ENCODE results near the gene CLIP2. TPM values are rescaled to one million over a fixed set of nuclear protein-coding genes. Genes with fewer than 3 reads are reported as not detected.

CLIP2 gene
- total RNA-seq, 1 experiment from 2014 or later: 29.1 TPM

DNA sequence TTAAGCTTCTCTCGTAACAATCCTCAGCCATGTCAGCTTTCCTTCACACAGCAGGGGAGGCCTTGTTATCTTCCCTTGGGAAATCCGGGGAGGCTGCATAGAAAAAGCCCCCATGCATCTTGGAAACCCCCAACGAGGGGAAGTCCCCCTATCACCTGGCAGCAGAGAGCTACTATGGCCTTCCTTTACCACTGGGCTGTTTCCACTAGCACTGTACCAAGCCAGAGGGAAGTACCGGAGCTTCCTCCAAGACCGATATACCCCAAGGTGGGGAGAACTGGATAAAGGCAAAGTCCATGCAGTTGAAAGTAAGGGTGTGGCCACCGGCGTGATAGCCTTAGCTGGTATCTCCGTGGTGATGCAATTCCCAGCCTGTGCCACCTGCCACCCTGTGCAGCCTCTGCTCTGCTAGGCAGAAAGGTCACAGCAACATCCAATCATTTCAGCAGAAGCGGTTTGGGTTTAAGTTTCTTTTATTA, 4.4 kb upstream of the CLIP2 start:
- Histone ChIP-seq H3K36me3 (no peaks in the 10 kb centered on the region), H3K4me3 (no peak overlapping the region), H3K27me3 (no peaks in the 10 kb centered on the region), H3K4me1 (peaks cover 34% of the 10 kb centered on the region), H3K27ac (no peak overlapping the region), H3K9me3 (replicated peaks) (no peaks in the 10 kb centered on the region)
- DNase-seq: no peak

DNA sequence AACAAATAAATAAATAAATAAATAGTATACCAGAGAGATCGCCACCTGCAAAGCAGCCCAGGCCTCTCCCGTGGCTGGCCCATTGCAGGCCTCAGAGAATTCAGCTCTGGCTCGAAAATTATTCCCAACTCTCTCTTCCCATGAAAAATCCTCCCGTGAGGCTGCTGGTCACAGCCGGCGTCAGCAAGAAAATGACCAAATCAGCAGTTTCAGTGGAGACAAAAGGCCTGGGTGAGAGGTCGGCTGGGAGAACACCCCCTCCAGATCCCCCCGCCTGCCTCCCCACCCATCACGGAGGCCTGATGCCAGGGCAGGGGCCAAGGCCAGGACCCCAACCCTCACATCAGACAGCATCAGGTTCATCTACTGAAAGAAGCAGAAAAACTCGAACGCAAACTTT, 3.1 kb upstream of the CLIP2 start:
- H3K27ac ChIP-seq: no peak overlapping the region
- peaks cover 25% of the 10 kb centered on the region for H3K4me1 ChIP-seq
- H3K4me3 ChIP-seq: no peak overlapping the region
- no peak for DNase-seq
- no peaks in the 10 kb centered on the region for H3K9me3 ChIP-seq (replicated peaks)
- H3K36me3 ChIP-seq: no peaks in the 10 kb centered on the region
- no peaks in the 10 kb centered on the region for H3K27me3 ChIP-seq

DNA sequence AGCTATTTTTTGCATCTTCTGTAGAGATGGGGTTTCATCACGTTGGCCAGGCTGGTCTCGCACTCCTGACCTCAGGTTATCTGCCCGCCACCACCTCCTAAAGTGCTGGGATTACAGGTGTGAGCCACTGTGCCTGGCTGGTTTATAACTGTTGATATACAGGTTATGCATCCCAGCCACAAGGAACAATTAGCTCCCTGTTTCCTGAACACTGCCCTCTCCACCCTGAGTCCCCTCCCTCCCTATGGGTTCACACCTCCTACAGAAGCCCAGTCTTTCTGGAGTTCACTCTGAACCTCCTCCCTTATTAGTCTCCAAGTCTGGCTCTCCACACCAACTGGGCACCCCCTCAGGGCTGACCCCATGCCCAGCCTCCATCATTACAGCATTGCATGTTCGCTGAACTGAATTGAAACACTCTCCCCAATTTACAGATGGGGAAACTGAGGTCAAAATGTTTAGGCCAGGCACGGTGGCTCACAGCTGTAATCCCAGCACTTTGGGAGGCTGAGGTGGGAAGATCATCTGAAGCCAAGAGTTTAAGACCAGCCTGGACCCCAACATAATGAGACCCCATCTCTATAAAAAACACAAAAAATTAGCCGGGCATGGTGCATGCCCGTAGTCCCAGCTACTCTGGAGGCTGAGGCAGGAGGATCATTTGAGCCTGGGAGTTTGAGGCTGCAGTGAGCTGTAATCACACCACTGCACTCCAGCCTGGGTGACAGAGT, 1.7 kb upstream of the CLIP2 start:
- H3K27me3 ChIP-seq: no peaks in the 10 kb centered on the region
- H3K4me1 ChIP-seq: peaks cover 23% of the 10 kb centered on the region
- no peak overlapping the region for H3K27ac ChIP-seq
- H3K36me3 ChIP-seq: no peaks in the 10 kb centered on the region
- DNase-seq: no peak
- no peak overlapping the region for H3K4me3 ChIP-seq
- no peaks in the 10 kb centered on the region for H3K9me3 ChIP-seq (replicated peaks)

DNA sequence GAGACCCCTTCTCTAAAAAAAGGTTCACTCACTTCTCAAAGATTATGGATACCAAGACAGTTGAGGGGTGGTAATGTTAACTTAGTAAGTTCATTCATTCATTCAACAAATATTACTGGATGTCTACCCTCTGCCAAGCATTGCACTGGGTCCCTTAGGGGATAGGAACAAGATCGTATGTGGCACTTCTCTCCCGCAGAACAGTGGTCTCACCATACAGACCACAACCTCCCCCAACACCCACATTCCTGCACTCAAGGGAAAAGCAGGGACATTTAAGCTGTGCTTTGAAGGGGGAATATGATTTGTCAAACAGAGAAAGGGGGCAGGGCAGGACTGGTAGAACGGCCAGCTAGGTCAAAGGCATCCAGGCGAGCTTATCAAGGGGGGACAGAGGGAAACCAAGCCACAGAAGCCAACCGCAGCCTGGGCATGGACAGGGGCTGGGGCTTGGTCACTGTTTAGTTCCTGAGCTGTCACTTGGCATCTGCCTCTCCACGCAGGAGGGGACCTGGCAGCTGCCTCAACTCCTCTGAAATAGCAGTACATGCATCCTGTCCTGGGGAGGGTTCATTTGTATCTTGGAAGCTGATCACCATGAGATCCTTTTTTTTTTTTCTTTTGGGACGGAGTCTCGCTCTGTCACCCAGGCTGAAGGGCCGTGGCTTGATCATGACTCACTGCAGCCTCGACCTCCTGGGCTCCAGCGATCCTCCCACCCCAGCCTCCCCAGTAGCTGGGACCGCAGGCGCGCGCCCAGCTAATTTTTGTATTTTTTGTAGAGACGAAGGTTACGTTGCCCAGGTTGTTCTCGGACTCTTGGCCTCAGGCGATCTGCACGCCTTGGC, 949 bp upstream of the CLIP2 start:
- H3K4me1 ChIP-seq: peaks cover 15% of the 10 kb centered on the region
- H3K27me3 ChIP-seq: no peaks in the 10 kb centered on the region
- H3K4me3 ChIP-seq: peak overlapping the region; percentile 100
- H3K9me3 ChIP-seq (replicated peaks): no peaks in the 10 kb centered on the region
- peak; percentile 67 to 71 for DNase-seq
- no peaks in the 10 kb centered on the region for H3K36me3 ChIP-seq
- H3K27ac ChIP-seq: peak overlapping the region; percentile 71

DNA sequence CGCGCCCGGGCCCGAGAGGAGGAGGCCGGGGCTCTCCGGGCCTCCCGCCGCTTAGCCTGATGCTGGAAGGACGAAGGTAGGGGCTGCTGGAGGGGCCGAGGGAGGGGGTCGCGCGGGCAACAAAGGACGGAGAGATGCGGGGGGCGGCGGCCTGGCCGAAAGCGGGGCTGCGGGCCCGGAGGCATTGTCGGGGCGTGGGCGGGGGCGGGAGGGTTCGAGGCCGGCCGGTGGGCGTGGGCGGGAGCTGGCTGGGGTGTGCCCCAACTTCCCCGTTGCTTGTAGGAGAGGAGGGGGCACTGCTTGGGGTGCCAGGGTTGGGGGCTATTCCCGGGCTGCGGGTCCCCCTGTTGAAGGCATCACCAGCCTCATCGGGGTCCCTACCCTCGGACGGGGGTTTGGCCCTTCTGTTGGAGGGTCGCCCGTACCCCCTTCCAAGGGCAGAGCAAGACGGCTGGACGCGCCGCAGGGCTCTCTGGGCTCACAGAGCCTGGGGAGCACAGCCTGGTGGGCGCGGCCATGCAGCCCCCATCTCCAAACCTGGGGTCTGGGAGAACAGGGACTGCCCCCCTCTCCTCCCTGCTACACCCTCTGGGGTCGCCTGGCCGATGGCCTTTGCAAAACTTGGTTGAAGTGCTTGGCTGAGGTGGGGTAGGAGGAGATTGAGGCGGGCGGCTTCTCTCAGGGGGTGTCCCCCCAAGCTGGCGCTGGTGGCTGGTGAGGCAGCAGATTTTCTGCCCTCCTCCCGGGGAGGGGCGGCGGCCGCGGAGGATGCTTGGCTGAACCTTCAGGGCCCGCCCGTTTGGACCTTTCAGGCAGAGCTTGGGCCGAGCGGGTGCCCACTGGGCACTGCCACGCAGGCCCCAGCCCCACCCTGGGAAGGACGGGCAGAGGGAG, 699 bp downstream of the CLIP2 start:
- DNase-seq: peak in 1 of 2 experiments; percentile 35
- Histone ChIP-seq H3K27me3 (no peaks in the 10 kb centered on the region), H3K4me3 (peak overlapping the region; percentile 100), H3K9me3 (replicated peaks) (no peaks in the 10 kb centered on the region), H3K27ac (peak overlapping the region; percentile 52; the same call in 1 of the 2 replicates), H3K36me3 (no peaks in the 10 kb centered on the region), H3K4me1 (peaks cover 15% of the 10 kb centered on the region)

DNA sequence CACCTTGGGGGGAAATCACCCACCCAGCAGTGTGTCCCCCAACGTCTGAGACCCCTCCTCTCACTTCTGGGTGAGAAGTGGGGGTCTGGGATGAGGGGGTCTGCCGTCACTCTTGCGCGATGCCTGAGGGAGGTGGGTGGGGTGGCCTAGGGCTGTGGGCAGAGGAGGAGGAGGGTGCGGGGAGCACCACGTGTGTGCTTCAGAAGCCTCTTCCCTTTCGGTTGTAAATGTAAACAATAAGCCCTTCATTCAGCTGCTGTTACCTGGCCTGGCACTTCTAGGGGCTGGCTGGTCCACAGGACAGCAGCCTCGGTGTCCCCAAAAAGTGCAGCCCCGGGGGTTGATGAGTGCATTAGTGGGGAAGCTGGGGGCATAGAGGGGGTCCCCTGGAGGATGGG, 1.3 kb downstream of the CLIP2 start:
- Histone ChIP-seq H3K4me1 (peaks cover 15% of the 10 kb centered on the region), H3K4me3 (peak overlapping the region; percentile 100), H3K9me3 (replicated peaks) (no peaks in the 10 kb centered on the region), H3K27ac (no peak overlapping the region), H3K27me3 (no peaks in the 10 kb centered on the region), H3K36me3 (no peaks in the 10 kb centered on the region)
- DNase-seq: no peak

DNA sequence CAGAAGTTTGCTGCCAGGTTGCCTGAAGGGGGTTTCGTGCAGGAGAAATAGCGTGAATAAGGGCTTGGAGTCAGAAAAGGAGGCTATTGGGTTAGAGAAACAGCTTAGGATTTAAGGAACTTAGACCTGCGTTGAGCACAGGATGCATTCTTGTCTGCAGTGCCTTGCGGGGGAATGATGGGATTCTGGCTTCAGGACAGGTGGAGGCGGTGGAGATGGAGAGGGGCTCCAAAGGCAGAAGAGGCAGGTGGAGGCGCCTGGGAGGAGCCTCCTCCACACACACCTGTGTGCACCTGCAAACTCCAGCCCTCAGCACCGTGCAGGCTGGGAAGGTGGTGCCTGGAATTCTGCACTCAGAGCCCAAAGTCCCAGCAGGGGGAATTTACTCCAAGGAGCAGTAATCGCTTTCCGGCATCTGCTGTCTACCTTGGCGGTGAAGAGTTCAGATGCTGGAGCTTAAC, 1.8 kb downstream of the CLIP2 start:
- no peak overlapping the region for H3K27ac ChIP-seq
- H3K27me3 ChIP-seq: no peaks in the 10 kb centered on the region
- no peak for DNase-seq
- H3K4me3 ChIP-seq: no peak overlapping the region; the same call in 1 of the 2 replicates
- peaks cover under 1% of the 10 kb centered on the region; the same call in 1 of the 2 replicates for H3K36me3 ChIP-seq
- no peaks in the 10 kb centered on the region for H3K9me3 ChIP-seq (replicated peaks)
- H3K4me1 ChIP-seq: peaks cover 15% of the 10 kb centered on the region

DNA sequence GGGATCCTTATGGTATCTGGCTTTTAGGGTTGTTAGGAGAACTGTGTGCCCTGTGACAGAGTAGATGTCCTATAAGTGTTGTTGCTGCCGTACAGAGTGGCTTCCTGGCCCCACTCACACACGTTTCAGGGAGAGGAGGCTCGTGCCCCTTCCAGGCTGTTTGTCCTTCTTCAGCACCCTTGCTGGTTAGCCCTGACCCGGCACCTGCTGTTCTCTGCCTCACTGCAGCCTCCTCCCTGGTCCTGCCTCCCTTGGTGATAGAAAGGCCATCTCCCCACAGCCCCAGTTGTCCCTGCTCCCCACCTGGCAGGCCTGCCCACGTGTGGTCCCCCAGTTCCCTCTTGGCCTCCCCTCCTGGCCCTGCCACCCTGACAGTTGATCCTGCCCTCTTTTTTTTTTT, 2.3 kb downstream of the CLIP2 start:
- no peaks in the 10 kb centered on the region for H3K9me3 ChIP-seq (replicated peaks)
- no peak for DNase-seq
- H3K27ac ChIP-seq: no peak overlapping the region
- H3K36me3 ChIP-seq: peaks cover 3% of the 10 kb centered on the region; the same call in 1 of the 2 replicates
- peaks cover 15% of the 10 kb centered on the region for H3K4me1 ChIP-seq
- H3K4me3 ChIP-seq: no peak overlapping the region
- no peaks in the 10 kb centered on the region for H3K27me3 ChIP-seq

DNA sequence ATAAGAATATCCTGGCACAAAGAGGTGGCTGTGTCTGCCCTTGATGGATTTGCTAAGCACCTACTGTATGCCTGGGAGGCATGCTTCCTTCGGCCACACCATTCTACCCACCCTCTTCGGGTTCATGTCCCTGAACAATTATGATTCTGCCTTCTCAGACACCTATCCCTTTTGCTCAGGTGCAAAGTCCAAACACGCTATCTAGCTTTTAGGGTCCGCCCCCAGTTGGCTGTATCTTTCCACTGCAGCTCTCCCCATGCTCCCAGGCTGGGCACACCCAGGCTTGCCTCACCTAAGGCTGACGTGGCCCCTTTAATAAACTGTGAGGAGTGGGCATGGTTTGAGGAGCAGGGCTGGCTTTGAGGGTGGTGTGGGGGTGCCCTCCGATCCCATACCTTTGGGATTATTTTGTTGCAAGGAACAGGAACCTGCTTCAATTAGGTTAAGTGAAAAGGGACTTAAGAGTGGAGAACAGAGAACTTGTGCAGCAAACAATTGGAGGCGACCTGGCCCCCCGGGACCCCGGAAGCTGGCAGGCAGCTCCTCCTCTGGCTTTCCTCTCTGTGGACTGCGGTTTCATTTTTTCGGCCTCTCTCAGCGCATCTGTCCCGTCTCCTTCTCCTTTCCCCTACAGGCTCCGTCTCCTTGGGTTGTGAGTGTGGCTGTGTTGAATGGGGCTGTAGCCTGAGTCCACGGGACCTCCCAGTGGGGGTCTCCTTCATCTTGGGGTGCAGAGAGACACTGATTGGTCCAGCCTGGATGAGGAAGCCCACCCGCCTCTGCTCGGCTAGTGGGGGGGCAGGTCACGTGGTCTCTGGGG, 3.8 kb downstream of the CLIP2 start:
- H3K4me1 ChIP-seq: peaks cover 13% of the 10 kb centered on the region
- no peaks in the 10 kb centered on the region for H3K9me3 ChIP-seq (replicated peaks)
- no peak for DNase-seq
- H3K36me3 ChIP-seq: peaks cover 3% of the 10 kb centered on the region; the same call in 1 of the 2 replicates
- no peak overlapping the region for H3K27ac ChIP-seq
- no peaks in the 10 kb centered on the region for H3K27me3 ChIP-seq
- H3K4me3 ChIP-seq: no peak overlapping the region

DNA sequence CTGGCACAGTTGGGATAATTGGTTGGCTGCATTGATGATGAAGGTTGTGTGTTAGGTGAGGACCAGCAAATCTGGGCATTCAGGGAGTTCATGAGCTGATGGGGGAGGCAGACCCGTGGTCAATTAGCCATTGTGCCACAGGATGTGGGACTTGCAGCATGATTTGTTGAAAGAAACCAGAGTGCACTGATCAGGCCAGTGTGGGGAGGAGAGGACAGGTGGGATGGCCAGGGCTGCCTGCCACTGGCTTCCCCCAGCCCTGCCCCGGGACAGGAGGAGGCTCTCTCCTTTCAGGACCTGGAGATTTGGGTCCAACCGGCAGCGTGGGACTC, 4.3 kb downstream of the CLIP2 start:
- Histone ChIP-seq H3K27ac (no peak overlapping the region), H3K4me1 (peaks cover 8% of the 10 kb centered on the region), H3K27me3 (no peaks in the 10 kb centered on the region), H3K4me3 (no peak overlapping the region), H3K9me3 (replicated peaks) (no peaks in the 10 kb centered on the region), H3K36me3 (peaks cover 3% of the 10 kb centered on the region; the same call in 1 of the 2 replicates)
- DNase-seq: peak in 1 of 2 experiments; percentile 48

DNA sequence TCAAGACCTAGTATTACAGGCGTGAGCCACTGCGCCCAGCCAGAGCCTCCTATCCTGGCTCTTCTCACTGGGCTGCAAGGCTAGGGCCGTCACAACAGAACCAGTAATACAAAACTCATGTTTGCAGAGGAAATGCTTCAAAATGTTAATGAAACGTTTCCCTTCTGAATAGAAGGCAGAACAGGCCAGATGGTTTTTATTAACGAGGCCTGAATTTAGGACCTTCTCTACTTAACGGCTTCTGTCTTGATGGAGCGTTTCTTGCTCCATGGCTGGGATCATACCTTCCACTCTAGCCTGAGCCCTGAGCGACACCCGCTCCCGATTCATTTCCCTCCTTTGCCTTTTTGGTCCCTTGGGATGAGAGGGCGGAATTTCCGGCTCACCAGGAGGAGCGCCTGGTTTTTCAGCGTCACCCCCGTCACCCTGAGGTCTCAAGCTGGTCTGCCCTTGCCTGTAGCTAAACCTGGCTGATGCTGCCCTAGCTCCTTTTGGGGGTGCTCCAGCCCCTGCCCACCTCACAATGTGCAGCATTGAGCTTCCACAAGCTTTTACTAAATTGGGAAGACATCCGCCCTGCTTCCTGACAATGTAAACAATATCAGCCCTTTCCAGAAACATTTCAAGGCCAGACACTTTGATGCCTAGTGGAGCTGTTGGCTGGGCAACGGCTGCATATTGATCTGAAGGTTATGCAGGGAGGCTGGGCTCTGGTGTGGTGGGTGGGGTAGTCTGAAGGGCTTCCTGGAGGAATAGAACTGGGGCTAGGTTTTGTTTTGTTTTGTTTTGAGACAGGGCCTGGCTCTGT, 5.2 kb downstream of the CLIP2 start:
- no peak for DNase-seq
- peaks cover 3% of the 10 kb centered on the region; the same call in 1 of the 2 replicates for H3K36me3 ChIP-seq
- no peaks in the 10 kb centered on the region for H3K27me3 ChIP-seq
- H3K9me3 ChIP-seq (replicated peaks): no peaks in the 10 kb centered on the region
- no peak overlapping the region for H3K4me3 ChIP-seq
- H3K27ac ChIP-seq: no peak overlapping the region
- H3K4me1 ChIP-seq: peaks cover 3% of the 10 kb centered on the region; the same call in 1 of the 2 replicates

DNA sequence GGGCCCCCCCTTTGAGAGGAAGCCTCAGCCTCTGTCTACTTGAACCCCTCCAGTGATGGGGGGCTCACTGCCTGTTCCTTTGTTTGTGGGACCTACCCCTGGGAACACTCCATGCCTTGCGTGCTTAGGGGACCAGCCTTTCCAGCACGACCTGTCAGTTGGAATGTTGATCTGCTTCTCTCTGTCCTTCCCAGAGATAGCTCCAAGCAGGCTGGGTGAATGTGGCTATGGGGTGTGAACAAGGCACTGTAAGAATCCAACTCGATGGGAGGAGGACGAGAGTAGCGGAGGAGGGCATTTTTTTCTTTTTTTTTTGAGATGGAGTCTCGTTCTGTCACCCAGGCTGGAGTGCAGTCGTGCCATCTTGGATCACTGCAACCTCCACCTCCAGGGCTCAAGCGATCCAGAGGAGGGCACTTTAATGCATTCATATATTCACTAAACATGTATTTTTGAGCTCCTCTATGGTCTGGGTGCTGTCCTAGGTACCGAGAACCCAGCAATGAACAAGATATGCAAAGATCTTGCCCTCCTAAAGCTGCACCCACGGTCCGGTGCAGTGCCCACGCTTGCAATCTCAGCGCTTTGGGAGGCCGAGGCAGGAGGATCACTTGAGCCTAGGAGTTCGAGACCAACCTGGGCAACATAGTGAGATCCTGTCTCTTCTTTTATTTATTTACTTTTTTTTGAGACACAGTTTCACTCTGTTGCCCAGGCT, 8.5 kb downstream of the CLIP2 start:
- peaks cover 3% of the 10 kb centered on the region; the same call in 1 of the 2 replicates for H3K36me3 ChIP-seq
- H3K27ac ChIP-seq: no peak overlapping the region
- no peaks in the 10 kb centered on the region for H3K9me3 ChIP-seq (replicated peaks)
- no peak for DNase-seq
- peaks cover 8% of the 10 kb centered on the region; the same call in 1 of the 2 replicates for H3K4me1 ChIP-seq
- H3K27me3 ChIP-seq: no peaks in the 10 kb centered on the region
- H3K4me3 ChIP-seq: no peak overlapping the region

Data from SJCRH30 (cell line).